ENCODE data around the gene CYFIP2. TPM values are rescaled to one million over a fixed set of nuclear protein-coding genes. Genes with fewer than 3 reads are reported as not detected.

Gene CYFIP2
- total and polyA plus RNA-seq, 2 of the 13 experiments (the other 11 are each of a cell fraction or from before 2014, with no cell fraction given), result 22.6 to 30.3 TPM

DNA sequence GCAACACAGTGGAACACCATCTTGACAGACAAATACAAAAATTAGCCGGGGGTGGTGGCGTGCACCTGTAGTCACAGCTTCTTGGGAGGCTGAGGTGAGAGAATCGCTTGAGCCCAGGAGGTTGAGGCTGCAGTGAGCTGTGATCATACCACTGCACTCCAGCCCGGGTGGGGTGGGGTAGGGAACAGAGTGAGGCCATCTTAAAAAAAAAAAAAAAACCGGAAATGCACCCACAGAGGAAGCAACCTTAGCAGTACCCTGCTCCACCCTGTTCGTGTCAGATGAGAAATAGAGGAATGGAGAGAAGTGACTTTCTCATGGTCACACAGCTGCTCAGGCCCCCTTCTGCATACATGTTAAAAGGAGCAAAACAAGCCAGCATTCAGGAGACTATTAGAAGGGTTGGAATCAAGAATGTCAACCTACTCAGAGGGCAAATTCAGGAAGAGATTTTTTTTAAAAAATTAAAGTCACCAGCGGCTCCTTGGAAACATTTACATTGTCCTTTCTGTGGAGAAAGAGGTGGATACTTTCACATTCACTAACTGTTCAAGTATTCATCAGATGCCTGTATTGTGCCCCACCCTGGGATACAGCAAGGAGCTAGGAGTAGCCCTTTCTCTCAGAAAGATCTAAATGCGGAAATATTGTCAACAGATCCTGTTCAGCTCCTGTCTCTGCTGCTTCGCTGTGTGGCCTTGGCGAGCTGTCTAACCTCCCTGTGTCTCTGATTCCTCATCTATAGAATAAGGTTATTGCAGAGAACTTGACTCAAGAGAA is 41.0 kb downstream of the CYFIP2 start (continued):
- TF ChIP-seq ARNT2 (CRISPR knock-in tag; IDR thresholded peaks at IDR 0.05; ENCODE audit: low read depth) (no peak), ZBTB7B (CRISPR knock-in tag; IDR thresholded peaks at IDR 0.05) (no peak), AGO2 (optimal IDR thresholded peaks at IDR 0.05; ENCODE audit: low read depth, low read length) (no peak)

DNA sequence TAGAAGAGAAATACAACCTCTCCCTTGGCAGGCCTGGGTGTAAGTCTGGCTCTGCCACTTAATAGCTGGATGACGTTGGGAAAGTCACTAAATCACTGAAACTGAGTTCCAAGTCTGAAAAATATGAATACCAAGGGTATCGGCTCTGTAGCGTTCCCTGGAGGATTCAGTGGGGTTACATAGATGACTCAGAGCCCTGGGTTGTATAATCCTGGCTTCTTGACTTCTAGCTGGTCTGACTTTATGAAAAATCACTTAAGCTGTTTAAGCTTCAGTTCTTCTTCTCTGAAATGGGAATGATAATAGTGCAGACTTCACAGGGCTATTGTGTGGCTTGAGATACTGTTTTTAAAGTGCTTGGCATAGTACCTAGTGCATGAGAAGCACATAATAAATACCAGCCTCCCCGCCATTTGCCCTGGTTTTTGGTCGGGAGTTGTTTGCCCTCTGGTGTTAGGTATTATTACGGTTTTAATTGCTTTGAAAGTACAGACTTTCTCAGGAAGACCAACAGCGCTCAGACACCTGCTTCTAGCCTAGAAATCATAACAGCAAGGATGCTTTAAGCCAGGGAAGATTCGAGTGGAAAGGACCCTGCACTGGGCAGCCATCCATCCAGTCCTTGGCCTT is 43.0 kb downstream of the CYFIP2 start:
- TF ChIP-seq ATF5 (CRISPR knock-in tag; IDR thresholded peaks at IDR 0.05; ENCODE audit: low read depth) (no peak), NR2F1 (CRISPR knock-in tag; IDR thresholded peaks at IDR 0.05) (no peak), ZNF749 (CRISPR knock-in tag; IDR thresholded peaks at IDR 0.05; ENCODE audit: borderline replicate concordance) (no peak), TAF1 (CRISPR knock-in tag; IDR thresholded peaks at IDR 0.05) (no peak), ZNF3 (CRISPR knock-in tag; IDR thresholded peaks at IDR 0.05) (no peak), SMARCE1 (IDR thresholded peaks at IDR 0.05; ENCODE audit: borderline replicate concordance) (no peak), AFF4 (CRISPR knock-in tag; IDR thresholded peaks at IDR 0.05) (no peak), SMC3 (IDR thresholded peaks at IDR 0.05; ENCODE audit: low read length) (no peak), ZNF230 (CRISPR knock-in tag; IDR thresholded peaks at IDR 0.05) (no peak)
- TF ChIP-seq, protein P1, sequence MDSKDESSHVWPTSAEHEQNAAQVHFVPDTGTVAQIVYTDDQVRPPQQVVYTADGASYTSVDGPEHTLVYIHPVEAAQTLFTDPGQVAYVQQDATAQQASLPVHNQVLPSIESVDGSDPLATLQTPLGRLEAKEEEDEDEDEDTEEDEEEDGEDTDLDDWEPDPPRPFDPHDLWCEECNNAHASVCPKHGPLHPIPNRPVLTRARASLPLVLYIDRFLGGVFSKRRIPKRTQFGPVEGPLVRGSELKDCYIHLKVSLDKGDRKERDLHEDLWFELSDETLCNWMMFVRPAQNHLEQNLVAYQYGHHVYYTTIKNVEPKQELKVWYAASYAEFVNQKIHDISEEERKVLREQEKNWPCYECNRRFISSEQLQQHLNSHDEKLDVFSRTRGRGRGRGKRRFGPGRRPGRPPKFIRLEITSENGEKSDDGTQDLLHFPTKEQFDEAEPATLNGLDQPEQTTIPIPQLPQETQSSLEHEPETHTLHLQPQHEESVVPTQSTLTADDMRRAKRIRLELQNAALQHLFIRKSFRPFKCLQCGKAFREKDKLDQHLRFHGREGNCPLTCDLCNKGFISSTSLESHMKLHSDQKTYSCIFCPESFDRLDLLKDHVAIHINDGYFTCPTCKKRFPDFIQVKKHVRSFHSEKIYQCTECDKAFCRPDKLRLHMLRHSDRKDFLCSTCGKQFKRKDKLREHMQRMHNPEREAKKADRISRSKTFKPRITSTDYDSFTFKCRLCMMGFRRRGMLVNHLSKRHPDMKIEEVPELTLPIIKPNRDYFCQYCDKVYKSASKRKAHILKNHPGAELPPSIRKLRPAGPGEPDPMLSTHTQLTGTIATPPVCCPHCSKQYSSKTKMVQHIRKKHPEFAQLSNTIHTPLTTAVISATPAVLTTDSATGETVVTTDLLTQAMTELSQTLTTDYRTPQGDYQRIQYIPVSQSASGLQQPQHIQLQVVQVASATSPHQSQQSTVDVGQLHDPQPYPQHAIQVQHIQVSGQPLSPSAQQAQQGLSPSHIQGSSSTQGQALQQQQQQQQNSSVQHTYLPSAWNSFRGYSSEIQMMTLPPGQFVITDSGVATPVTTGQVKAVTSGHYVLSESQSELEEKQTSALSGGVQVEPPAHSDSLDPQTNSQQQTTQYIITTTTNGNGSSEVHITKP (CRISPR knock-in tag; IDR thresholded peaks at IDR 0.05; ENCODE audit: low read depth), result no peak
- Histone ChIP-seq H3K4me3 (replicated peaks in 1 of 3; ENCODE audit: insufficient read depth in 1 of 3, low read depth in 2 of 3, low read length in 3 of 3) (no peak overlapping the region), H3K4me2 (ENCODE audit: low read depth, low read length) (no peak overlapping the region), H4K20me1 (ENCODE audit: insufficient read depth, low read length) (no peaks in the 10 kb centered on the region), H3K79me2 (ENCODE audit: insufficient read depth, low read length) (no peaks in the 10 kb centered on the region), H3K4me1 (ENCODE audit: insufficient read depth, low read length) (no peaks in the 10 kb centered on the region), H2AFZ (ENCODE audit: low read length) (no peak overlapping the region), H3K27ac (ENCODE audit: extremely low read length, insufficient read depth, low read length) (no peak overlapping the region), H3K9ac (ENCODE audit: insufficient read depth, low read depth, low read length) (no peak overlapping the region), H3K9me3 (ENCODE audit: low read length) (no peaks in the 10 kb centered on the region), H3K36me3 (replicated peaks in 1 of 2; ENCODE audit: control insufficient read depth in 1 of 2, insufficient read depth in 2 of 2, low read length in 2 of 2) (0 out of 5 replicates have a peak, but pooled peaks cover 0 to 4% of the 10 kb centered on the region in 2 experiments), H3K27me3 (ENCODE audit: control insufficient read depth in 1 of 2, insufficient read depth in 2 of 2, low read length in 2 of 2) (no peaks in the 10 kb centered on the region)
- WGBS (ENCODE audit: low lambda C conversion rate), result 80% methylated on average over 7 of the region's 8 CpGs
- CTCF ChIA-PET (ENCODE audit: low intra/inter-chr PET ratio, low total read pairs), result interaction anchor here (1.1 kb wide), 1 partner anchor 55 kb away, joined by 3 read pairs; no protein-coding TSS in a partner anchor
- FAIRE-seq, result no peak
- no peak for DNase-seq (ENCODE audit: low spot score)
- ATAC-seq, result peak; percentile 22; the same call in 1 of the 3 replicates
- no TSS peak for BruUV-seq (replicated peaks)
- POLR2A ChIA-PET, result no interaction called here
- in situ Hi-C loops (cut with HindIII; ENCODE audit: extremely low pct_ligation_motif_present, low pct_unique_long_range_greater_than_20kb) (no loop called here), intact Hi-C loops (cut with micrococcal nuclease; ENCODE audit: unreplicated experiment) (loop anchor here (1.0 kb wide), 1 partner anchor 18 kb away; no protein-coding TSS in a partner anchor)
